H1 (cell line): ENCODE results near the gene TUNAR. TPM values are rescaled to one million over a fixed set of nuclear protein-coding genes. Genes with fewer than 3 reads are reported as not detected.

Experiments
- ATF3 ChIP-seq: IDR thresholded peaks from 2 replicates; pipeline ENCODE4 v1.6.1; 2011; ENCODE audit warnings: low read depth, mild to moderate bottlenecking, low read length; ENCODE audit not compliant: insufficient read depth
- CBX8 ChIP-seq: fragments of 300-800, 300-1000 bp; sonication (generic); IDR thresholded peaks from 2 replicates; pipeline ENCODE4 v1.7.1; 2016; ENCODE audit warnings: low read depth, low read length, borderline replicate concordance
- CHD2 ChIP-seq: IDR thresholded peaks from 2 replicates; pipeline ENCODE4 v1.6.1; 2012; ENCODE audit warnings: low read length, improper control_type of control experiment
- FOSL1 ChIP-seq: IDR thresholded peaks from 2 replicates; pipeline ENCODE4 v1.6.1; 2011; ENCODE audit warnings: mild to moderate bottlenecking, low read depth, low read length, moderate library complexity; ENCODE audit not compliant: insufficient read depth
- GABPA ChIP-seq: IDR thresholded peaks from 2 replicates; pipeline ENCODE4 v1.6.1; 2011; ENCODE audit warnings: mild to moderate bottlenecking, low read length, moderate library complexity, borderline replicate concordance; ENCODE audit not compliant: insufficient read depth
- GTF2F1 ChIP-seq: IDR thresholded peaks from 2 replicates; pipeline ENCODE4 v1.6.1; 2012; ENCODE audit warnings: low read depth, low read length, improper control_type of control experiment, borderline replicate concordance
- JUN ChIP-seq: IDR thresholded peaks from 2 replicates; pipeline ENCODE4 v1.6.1; 2011; ENCODE audit warnings: low read depth, mild to moderate bottlenecking, improper control_type of control experiment, low read length
- KDM1A ChIP-seq: fragments of 200-600, 300-600 bp; sonication (generic); IDR thresholded peaks from 2 replicates; pipeline ENCODE4 v1.7.1; 2016; ENCODE audit warnings: mild to moderate bottlenecking, low read length, borderline replicate concordance
- NANOG ChIP-seq: IDR thresholded peaks from 2 replicates; pipeline ENCODE4 v1.6.1; 2011; ENCODE audit warnings: low read length, low read depth, mild to moderate bottlenecking, inconsistent platforms; ENCODE audit not compliant: insufficient read depth, poor library complexity, severe bottlenecking
- NRF1 ChIP-seq: IDR thresholded peaks from 2 replicates; pipeline ENCODE4 v1.6.1; 2011; ENCODE audit warnings: mild to moderate bottlenecking, low read depth, low read length, improper control_type of control experiment
- PHF8 ChIP-seq: fragments of 200-600 bp; sonication (generic); conservative IDR thresholded peaks from 2 replicates; pipeline ENCODE4 v1.7.1; 2012; ENCODE audit warnings: low read depth, mild to moderate bottlenecking, inconsistent platforms, low read length, moderate library complexity
- RFX5 ChIP-seq: IDR thresholded peaks from 2 replicates; pipeline ENCODE4 v1.6.1; 2011; ENCODE audit warnings: low read depth, low read length, improper control_type of control experiment, borderline replicate concordance
- RXRA ChIP-seq: IDR thresholded peaks from 2 replicates; pipeline ENCODE4 v1.6.1; 2011; ENCODE audit warnings: low read depth, mild to moderate bottlenecking, low read length, moderate library complexity; ENCODE audit not compliant: insufficient read depth
- SIRT6 ChIP-seq: IDR thresholded peaks from one replicate; pipeline ENCODE4 v1.7.1; 2012; ENCODE audit warnings: low read length, inconsistent platforms
- TAF1 ChIP-seq: IDR thresholded peaks from 2 replicates; pipeline ENCODE4 v1.6.1; 2011; ENCODE audit warnings: mild to moderate bottlenecking, low read depth, low read length
- TCF12 ChIP-seq: IDR thresholded peaks from 2 replicates; pipeline ENCODE4 v1.6.1; 2011; ENCODE audit warnings: low read depth, mild to moderate bottlenecking, low read length
- TEAD4 ChIP-seq: IDR thresholded peaks from 2 replicates; pipeline ENCODE4 v1.6.1; 2012; ENCODE audit warnings: low read depth, low read length, inconsistent platforms, mixed read lengths
- polyA plus RNA-seq, 7 experiments: library from polyadenylated mRNA; depleted of rRNA in 3 of 7; stranded (reverse) in 5 of 7; unstranded in 2 of 7; fragments of >200 nt in 5 of 7; fragments of 200-250 nt in 2 of 7; gene quantifications; 1 replicate in 5 of 7; 2 replicates in 1 of 7; 4 replicates in 1 of 7; pipeline versions ENCODE4 v1.2.1 to v1.2.3, GENCODE V29; 2011 to 2013; ENCODE audit warnings: missing spikeins in 2 of 7, mixed read lengths in 2 of 7
- total RNA-seq: library from RNA; stranded (reverse); fragmentation: NEBNext Ultra II Directional; extraction: Animal tissue kit (Norgen Biotek cat#: 25700); gene quantifications from 2 replicates; pipeline ENCODE4 v1.2.1, GENCODE V29; 2021
- TF ChIP-seq, protein P1 (sequence below): IDR thresholded peaks from 2 replicates; pipeline ENCODE4 v1.6.1; 2012; ENCODE audit warnings: inconsistent platforms

TUNAR gene
- total and polyA plus RNA-seq, 2 of the 8 experiments (the other 6 are each of a cell fraction or from before 2014, with no cell fraction given): 12.8 to 63.9 TPM

DNA sequence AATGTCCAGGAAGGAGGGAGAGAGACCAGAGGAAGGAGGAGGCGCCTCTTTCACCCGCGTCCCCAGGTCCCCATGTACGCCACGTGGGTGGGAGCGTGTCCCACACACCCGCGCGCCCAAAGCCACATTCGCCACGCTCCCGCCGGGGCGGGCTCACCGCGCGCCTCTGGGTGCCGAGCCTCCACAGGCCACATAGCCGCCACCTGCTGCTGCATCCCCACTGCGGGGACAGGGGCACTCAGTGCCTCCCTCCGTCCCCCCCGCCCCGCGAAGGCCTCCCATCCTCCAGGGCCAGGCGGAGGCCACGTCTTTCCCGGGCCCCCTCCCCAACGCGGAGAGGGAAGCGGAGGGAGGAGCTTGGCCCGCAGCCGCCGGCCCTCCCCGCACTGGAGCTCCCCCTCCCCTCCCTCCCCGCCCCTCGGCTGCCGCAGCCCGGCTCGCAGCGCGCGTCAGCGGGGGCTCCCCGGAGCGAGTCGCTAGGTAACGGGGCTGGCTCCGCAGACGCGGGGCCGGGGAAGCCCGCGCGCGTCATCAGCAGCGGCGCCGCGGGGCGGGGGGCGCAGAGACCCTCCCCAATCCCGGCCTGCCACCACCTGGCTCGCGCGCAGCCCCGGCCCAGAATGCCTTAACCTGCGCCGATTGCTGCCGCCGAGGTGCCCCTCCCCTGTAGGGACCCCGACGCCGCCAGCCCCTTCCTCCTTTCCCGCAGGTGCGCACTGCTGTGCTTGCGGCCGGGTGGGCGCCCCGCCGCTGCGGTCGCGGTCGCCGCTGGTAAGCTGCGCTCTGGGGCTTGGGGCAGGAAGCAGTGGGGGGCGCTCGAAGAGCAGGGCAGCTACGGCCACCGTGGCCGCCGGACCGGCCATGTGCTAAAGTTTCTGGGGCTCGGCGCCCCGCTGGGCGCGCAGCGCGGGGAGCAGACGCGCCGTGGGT lies 536 bp upstream of the TUNAR start (continued):
- TF ChIP-seq, protein P1, sequence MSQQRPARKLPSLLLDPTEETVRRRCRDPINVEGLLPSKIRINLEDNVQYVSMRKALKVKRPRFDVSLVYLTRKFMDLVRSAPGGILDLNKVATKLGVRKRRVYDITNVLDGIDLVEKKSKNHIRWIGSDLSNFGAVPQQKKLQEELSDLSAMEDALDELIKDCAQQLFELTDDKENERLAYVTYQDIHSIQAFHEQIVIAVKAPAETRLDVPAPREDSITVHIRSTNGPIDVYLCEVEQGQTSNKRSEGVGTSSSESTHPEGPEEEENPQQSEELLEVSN: peak; percentile 63
- no peak for TF ChIP-seq CBX8
- TF ChIP-seq FOSL1: no peak
- TF ChIP-seq ATF3: no peak
- no peak for TF ChIP-seq JUN
- TF ChIP-seq GTF2F1: no peak
- TF ChIP-seq RXRA: no peak
- TF ChIP-seq RFX5: no peak
- no peak for TF ChIP-seq KDM1A
- TF ChIP-seq TAF1: no peak; the same call in 1 of the 2 replicates
- no peak for TF ChIP-seq NANOG
- no peak for TF ChIP-seq GABPA
- no peak for TF ChIP-seq TCF12
- TF ChIP-seq NRF1: no peak
- TF ChIP-seq SIRT6: no peak
- TF ChIP-seq PHF8: peak; percentile 39; the same call in 1 of the 2 replicates
- TF ChIP-seq TEAD4: no peak
- no peak for TF ChIP-seq CHD2
